HG02884 (cell line): Measurements from ENCODE around the gene CUX1.
"Not testable (repeated sequence)": the region's sequence is repeated elsewhere in the genome, so short reads cannot be mapped to it uniquely, and the experiment has no call there.

Source experiments
- ATAC-seq: cut with Tn5 transposase; IDR thresholded peaks from one replicate; pipeline ENCODE4 v1.9.1; 2021; ENCODE audit warnings: mild to moderate bottlenecking, moderate library complexity; ENCODE audit not compliant: unreplicated experiment

The CUX1 gene

GRCh38 chr7:102119213-102119651 is 301.8 kb downstream of the CUX1 start:
- no peak for ATAC-seq

GRCh38 chr7:102119925-102120324 is 302.5 kb downstream of the CUX1 start:
- ATAC-seq: no peak

- ATAC-seq: no peak
Measured at GRCh38 chr7:102120666-102121195, 303.3 kb downstream of the CUX1 start.

GRCh38 chr7:102122026-102122425 is 304.6 kb downstream of the CUX1 start:
- no peak for ATAC-seq

GRCh38 chr7:102125127-102125596 is 307.7 kb downstream of the CUX1 start:
- ATAC-seq: no peak

- ATAC-seq: no peak
Measured at GRCh38 chr7:102128303-102128702, 310.9 kb downstream of the CUX1 start.

GRCh38 chr7:102129636-102130370 is 312.4 kb downstream of the CUX1 start:
- ATAC-seq: no peak

GRCh38 chr7:102132209-102132752 is 314.9 kb downstream of the CUX1 start:
- no peak for ATAC-seq

GRCh38 chr7:102138676-102139075 is 321.2 kb downstream of the CUX1 start:
- ATAC-seq: no peak

GRCh38 chr7:102140952-102141370 is 323.5 kb downstream of the CUX1 start:
- ATAC-seq: no peak

- not testable (repeated sequence) for ATAC-seq
Measured at GRCh38 chr7:102142433-102142832, 325.0 kb downstream of the CUX1 start.

- ATAC-seq: no peak
Measured at GRCh38 chr7:102146122-102146521, 328.7 kb downstream of the CUX1 start.

GRCh38 chr7:102147008-102147407 is 329.6 kb downstream of the CUX1 start:
- no peak for ATAC-seq

- no peak for ATAC-seq
Measured at GRCh38 chr7:102148799-102149198, 331.4 kb downstream of the CUX1 start.

GRCh38 chr7:102149416-102149815 is 332.0 kb downstream of the CUX1 start:
- ATAC-seq: no peak

GRCh38 chr7:102150266-102150665 is 332.8 kb downstream of the CUX1 start:
- ATAC-seq: no peak

GRCh38 chr7:102152672-102153598 is 335.5 kb downstream of the CUX1 start:
- no peak for ATAC-seq

GRCh38 chr7:102153599-102153946 is 336.1 kb downstream of the CUX1 start:
- no peak for ATAC-seq

- ATAC-seq: no peak
Measured at GRCh38 chr7:102154425-102154824, 337.0 kb downstream of the CUX1 start.

GRCh38 chr7:102155821-102156441 is 338.5 kb downstream of the CUX1 start:
- ATAC-seq: no peak

- no peak for ATAC-seq
Measured at GRCh38 chr7:102156867-102157266, 339.4 kb downstream of the CUX1 start.
